Measurements from ENCODE around the gene STAB1. TPM values are rescaled to one million over a fixed set of nuclear protein-coding genes. Genes with fewer than 3 reads are reported as not detected.

STAB1 gene
- total and polyA plus RNA-seq, 2 experiments from 2014 or later, result not detected

DNA sequence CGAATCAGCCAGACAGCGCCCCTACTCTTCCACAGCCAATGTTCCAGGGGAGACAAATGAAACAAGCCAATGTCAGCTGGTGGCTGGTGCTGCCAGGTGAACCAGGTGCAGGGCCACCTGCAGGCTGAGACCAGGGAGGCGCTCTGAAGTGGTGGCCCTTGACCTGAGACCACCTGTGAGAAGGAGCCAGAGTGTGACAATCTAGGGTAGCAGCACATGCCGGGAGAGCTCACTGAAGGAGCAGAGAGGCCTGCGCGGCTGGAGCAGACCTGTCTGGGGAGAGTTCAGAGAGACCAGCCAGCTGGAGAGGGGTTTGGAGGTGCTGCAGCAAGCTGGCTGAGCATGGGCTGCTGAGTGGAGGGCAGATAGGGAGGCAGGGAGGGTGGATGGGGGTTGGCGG lies 693 bp upstream of the STAB1 start:
- Histone ChIP-seq H4K20me1 (ENCODE audit: insufficient read depth) (no peaks in the 10 kb centered on the region), H3K9me2 (ENCODE audit: insufficient read depth) (no peaks in the 10 kb centered on the region), H3F3A (ENCODE audit: insufficient read depth) (0 out of 2 replicates have a peak, but pooled peaks cover 11% of the 10 kb centered on the region), H3K4me1 (ENCODE audit: insufficient read depth) (peaks cover 23% of the 10 kb centered on the region), H3K9me3 (ENCODE audit: low read depth) (no peaks in the 10 kb centered on the region), H3K4me2 (ENCODE audit: unreplicated experiment) (no peak overlapping the region), H3K79me2 (ENCODE audit: insufficient read depth) (no peaks in the 10 kb centered on the region), H3K27me3 (replicated peaks; ENCODE audit: insufficient read depth) (no peaks in the 10 kb centered on the region), H3K9ac (no peak overlapping the region), H3K4me3 (no peak overlapping the region), H3K27ac (no peak overlapping the region), H2AFZ (no peak overlapping the region), H3K36me3 (ENCODE audit: low read depth) (peaks cover 7% of the 10 kb centered on the region; the same call in 1 of the 2 replicates)
- TF ChIP-seq EZH2 (IDR thresholded peaks at IDR 0.05; ENCODE audit: insufficient read depth, poor library complexity, severe bottlenecking), result no peak
- TF ChIP-seq EZH2phosphoT487 (IDR thresholded peaks at IDR 0.05; ENCODE audit: insufficient read depth, low read depth), result no peak
- in situ Hi-C loops (cut with MboI), result no loop called here
- WGBS, 2 experiments (ENCODE audit: low coverage in 1 of 2, low lambda C conversion rate in 2 of 2, missing lambda C conversion rate in 2 of 2), result 79 to 80% methylated on average over 6 to 7 of the region's 7 CpGs
- no peak for DNase-seq

DNA sequence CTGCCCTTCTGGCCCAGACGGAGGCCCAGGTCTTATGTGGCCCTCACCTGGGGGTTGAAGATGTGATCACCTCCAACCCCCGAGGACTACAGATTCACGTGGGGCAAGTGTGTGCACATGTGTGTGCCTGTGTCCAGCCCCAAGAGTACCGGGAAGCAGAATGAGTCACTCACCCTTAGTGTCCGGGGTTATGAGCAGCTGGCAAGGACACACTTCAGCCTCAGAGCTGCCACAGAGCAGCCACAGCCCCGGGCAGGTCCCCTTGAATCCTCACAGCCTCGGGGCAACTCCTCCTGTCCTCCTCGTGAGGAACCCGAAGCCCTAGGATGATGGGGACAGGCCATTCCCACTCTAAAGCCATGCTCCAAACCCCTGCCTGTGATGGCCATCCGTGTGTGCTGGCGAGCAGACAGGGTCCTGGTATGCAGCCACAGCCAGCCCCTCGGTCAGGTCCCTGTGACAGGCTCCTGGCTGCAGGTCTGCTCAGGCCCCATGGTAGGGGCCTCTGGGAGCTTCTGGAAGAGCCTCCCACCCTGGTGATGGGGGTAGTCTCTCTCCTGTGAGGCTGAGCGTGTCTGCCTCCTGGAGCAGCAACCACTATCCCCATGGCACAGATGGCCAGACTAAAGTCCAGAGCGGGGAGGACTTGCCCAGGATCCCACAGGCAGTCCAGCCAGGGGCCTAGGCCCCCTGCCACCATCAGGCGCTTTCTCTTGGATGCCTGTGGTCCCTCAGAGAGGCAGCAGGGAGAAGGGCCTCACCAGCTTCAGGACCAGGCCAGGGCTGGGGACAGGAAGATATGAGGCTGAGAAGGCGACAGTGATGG lies 852 bp downstream of the STAB1 start:
- peak; percentile 72 for DNase-seq
- Histone ChIP-seq H3K27ac (no peak overlapping the region), H3K27me3 (replicated peaks; ENCODE audit: insufficient read depth) (no peaks in the 10 kb centered on the region), H3K79me2 (ENCODE audit: insufficient read depth) (no peaks in the 10 kb centered on the region), H2AFZ (no peak overlapping the region), H3K4me2 (ENCODE audit: unreplicated experiment) (no peak overlapping the region), H3K9me3 (ENCODE audit: low read depth) (no peaks in the 10 kb centered on the region), H3K4me3 (no peak overlapping the region), H3K36me3 (ENCODE audit: low read depth) (peaks cover 7% of the 10 kb centered on the region; the same call in 1 of the 2 replicates), H3F3A (ENCODE audit: insufficient read depth) (0 out of 2 replicates have a peak, but pooled peaks cover 11% of the 10 kb centered on the region), H3K9ac (no peak overlapping the region), H3K4me1 (ENCODE audit: insufficient read depth) (peaks cover 23% of the 10 kb centered on the region), H4K20me1 (ENCODE audit: insufficient read depth) (no peaks in the 10 kb centered on the region), H3K9me2 (ENCODE audit: insufficient read depth) (no peaks in the 10 kb centered on the region)
- WGBS, 2 experiments (ENCODE audit: low coverage in 1 of 2, low lambda C conversion rate in 2 of 2, missing lambda C conversion rate in 2 of 2), result 45% methylated on average over 16 of the region's 16 CpGs
- TF ChIP-seq EZH2 (IDR thresholded peaks at IDR 0.05; ENCODE audit: insufficient read depth, poor library complexity, severe bottlenecking), result no peak
- TF ChIP-seq EZH2phosphoT487 (IDR thresholded peaks at IDR 0.05; ENCODE audit: insufficient read depth, low read depth), result no peak
- in situ Hi-C loops (cut with MboI), result no loop called here

DNA sequence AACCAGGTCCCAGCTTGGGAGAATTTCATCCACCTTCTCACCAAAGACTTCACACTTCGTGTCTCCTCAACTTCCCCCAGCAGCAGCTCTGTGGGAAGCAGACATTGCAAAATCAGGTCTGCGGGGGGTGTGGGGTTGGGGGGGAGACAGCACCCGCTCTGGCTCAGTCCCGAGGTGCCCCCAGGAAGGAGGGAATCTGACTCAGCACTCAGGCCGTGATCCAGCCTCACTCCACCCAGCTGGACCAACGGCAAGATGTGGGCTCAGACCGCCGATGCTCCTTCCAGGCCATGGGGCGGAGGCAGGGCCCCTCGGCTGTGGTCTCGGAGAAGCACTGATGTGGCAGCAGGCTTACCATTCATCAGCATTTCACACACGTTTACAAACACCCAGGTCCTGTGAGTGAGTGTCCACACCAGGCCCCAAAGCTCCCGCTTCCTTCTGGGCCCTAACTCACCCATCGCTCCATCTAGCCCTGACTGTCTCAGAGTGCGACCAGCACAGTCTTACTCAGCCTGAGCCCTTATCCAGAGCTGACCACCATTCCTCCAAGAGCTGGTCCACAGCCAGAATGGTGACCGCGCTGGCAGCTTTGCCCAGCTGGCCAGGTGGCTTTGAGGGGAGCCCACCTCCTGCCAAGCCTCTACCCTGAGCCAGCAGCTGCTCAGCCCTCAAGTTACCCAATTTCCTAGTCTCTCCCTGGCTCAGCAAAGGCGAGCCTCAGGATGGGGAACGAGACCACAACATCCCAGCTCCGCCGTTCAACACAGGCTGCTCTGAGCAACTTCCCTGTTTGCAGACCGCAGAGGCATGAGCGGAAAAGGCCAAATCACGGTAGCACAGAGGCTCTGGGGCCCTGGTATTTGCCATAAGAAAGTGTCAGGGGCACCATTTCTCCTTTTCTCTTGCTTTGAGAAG lies 3.3 kb downstream of the STAB1 start:
- Histone ChIP-seq H3K9me2 (ENCODE audit: insufficient read depth) (no peaks in the 10 kb centered on the region), H3K36me3 (ENCODE audit: low read depth) (no peaks in the 10 kb centered on the region), H3K4me3 (no peak overlapping the region), H2AFZ (peak overlapping the region; percentile 36; the same call in 1 of the 2 replicates), H3K27ac (peak overlapping the region; percentile 58), H3K79me2 (ENCODE audit: insufficient read depth) (no peaks in the 10 kb centered on the region), H3K4me2 (ENCODE audit: unreplicated experiment) (peak overlapping the region; percentile 44), H4K20me1 (ENCODE audit: insufficient read depth) (no peaks in the 10 kb centered on the region), H3K4me1 (ENCODE audit: insufficient read depth) (peaks cover 23% of the 10 kb centered on the region), H3F3A (ENCODE audit: insufficient read depth) (0 out of 2 replicates have a peak, but pooled peaks cover 11% of the 10 kb centered on the region), H3K27me3 (replicated peaks; ENCODE audit: insufficient read depth) (no peaks in the 10 kb centered on the region), H3K9me3 (ENCODE audit: low read depth) (no peaks in the 10 kb centered on the region), H3K9ac (peak overlapping the region; percentile 51)
- in situ Hi-C loops (cut with MboI), result no loop called here
- 49 to 52% methylated on average over 24 of the region's 24 CpGs for WGBS, 2 experiments (ENCODE audit: low coverage in 1 of 2, low lambda C conversion rate in 2 of 2, missing lambda C conversion rate in 2 of 2)
- no peak for TF ChIP-seq EZH2 (IDR thresholded peaks at IDR 0.05; ENCODE audit: insufficient read depth, poor library complexity, severe bottlenecking)
- TF ChIP-seq EZH2phosphoT487 (IDR thresholded peaks at IDR 0.05; ENCODE audit: insufficient read depth, low read depth), result no peak
- peak; percentile 86 for DNase-seq

DNA sequence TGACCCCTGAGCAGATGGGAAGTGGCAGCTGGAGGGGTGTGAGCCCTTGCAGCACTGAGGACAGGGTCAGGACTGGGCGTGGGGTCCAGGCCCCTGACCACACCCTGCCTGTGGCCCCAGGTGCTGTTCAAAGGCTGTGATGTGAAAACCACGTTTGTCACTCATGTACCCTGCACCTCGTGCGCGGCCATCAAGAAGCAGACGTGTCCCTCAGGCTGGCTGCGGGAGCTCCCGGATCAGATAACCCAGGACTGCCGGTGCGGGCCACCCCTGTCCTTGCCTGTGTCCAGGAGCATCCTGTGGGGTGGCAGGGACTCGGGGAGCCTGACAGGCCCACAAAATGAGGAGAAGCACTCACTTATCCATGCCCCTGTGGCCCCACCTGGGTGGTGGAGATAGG lies 5.9 kb downstream of the STAB1 start:
- TF ChIP-seq EZH2 (IDR thresholded peaks at IDR 0.05; ENCODE audit: insufficient read depth, poor library complexity, severe bottlenecking) (no peak), EZH2phosphoT487 (IDR thresholded peaks at IDR 0.05; ENCODE audit: insufficient read depth, low read depth) (no peak)
- Histone ChIP-seq H3K9me2 (ENCODE audit: insufficient read depth) (no peaks in the 10 kb centered on the region), H3K4me1 (ENCODE audit: insufficient read depth) (peaks cover 16% of the 10 kb centered on the region), H3K27me3 (replicated peaks; ENCODE audit: insufficient read depth) (no peaks in the 10 kb centered on the region), H3K4me3 (no peak overlapping the region), H2AFZ (no peak overlapping the region), H3K36me3 (ENCODE audit: low read depth) (no peaks in the 10 kb centered on the region), H4K20me1 (ENCODE audit: insufficient read depth) (no peaks in the 10 kb centered on the region), H3F3A (ENCODE audit: insufficient read depth) (0 out of 2 replicates have a peak, but pooled peaks cover 11% of the 10 kb centered on the region), H3K9me3 (ENCODE audit: low read depth) (no peaks in the 10 kb centered on the region), H3K79me2 (ENCODE audit: insufficient read depth) (no peaks in the 10 kb centered on the region), H3K9ac (no peak overlapping the region), H3K27ac (no peak overlapping the region), H3K4me2 (ENCODE audit: unreplicated experiment) (no peak overlapping the region)
- 87 to 93% methylated on average over 9 to 11 of the region's 11 CpGs for WGBS, 2 experiments (ENCODE audit: low coverage in 1 of 2, low lambda C conversion rate in 2 of 2, missing lambda C conversion rate in 2 of 2)
- DNase-seq, result no peak
- in situ Hi-C loops (cut with MboI), result no loop called here
